Kidney glomerular epithelial cell (primary cell): ENCODE results near the gene ERMP1.
"Not testable (repeated sequence)": the region's sequence is repeated elsewhere in the genome, so short reads cannot be mapped to it uniquely, and the experiment has no call there.

Source experiments
- DNase-seq: peaks from one replicate; lab custom pipeline; 2025; lab: John Stamatoyannopoulos, UW

ERMP1 gene, protein sequence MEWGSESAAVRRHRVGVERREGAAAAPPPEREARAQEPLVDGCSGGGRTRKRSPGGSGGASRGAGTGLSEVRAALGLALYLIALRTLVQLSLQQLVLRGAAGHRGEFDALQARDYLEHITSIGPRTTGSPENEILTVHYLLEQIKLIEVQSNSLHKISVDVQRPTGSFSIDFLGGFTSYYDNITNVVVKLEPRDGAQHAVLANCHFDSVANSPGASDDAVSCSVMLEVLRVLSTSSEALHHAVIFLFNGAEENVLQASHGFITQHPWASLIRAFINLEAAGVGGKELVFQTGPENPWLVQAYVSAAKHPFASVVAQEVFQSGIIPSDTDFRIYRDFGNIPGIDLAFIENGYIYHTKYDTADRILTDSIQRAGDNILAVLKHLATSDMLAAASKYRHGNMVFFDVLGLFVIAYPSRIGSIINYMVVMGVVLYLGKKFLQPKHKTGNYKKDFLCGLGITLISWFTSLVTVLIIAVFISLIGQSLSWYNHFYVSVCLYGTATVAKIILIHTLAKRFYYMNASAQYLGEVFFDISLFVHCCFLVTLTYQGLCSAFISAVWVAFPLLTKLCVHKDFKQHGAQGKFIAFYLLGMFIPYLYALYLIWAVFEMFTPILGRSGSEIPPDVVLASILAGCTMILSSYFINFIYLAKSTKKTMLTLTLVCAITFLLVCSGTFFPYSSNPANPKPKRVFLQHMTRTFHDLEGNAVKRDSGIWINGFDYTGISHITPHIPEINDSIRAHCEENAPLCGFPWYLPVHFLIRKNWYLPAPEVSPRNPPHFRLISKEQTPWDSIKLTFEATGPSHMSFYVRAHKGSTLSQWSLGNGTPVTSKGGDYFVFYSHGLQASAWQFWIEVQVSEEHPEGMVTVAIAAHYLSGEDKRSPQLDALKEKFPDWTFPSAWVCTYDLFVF

DNA sequence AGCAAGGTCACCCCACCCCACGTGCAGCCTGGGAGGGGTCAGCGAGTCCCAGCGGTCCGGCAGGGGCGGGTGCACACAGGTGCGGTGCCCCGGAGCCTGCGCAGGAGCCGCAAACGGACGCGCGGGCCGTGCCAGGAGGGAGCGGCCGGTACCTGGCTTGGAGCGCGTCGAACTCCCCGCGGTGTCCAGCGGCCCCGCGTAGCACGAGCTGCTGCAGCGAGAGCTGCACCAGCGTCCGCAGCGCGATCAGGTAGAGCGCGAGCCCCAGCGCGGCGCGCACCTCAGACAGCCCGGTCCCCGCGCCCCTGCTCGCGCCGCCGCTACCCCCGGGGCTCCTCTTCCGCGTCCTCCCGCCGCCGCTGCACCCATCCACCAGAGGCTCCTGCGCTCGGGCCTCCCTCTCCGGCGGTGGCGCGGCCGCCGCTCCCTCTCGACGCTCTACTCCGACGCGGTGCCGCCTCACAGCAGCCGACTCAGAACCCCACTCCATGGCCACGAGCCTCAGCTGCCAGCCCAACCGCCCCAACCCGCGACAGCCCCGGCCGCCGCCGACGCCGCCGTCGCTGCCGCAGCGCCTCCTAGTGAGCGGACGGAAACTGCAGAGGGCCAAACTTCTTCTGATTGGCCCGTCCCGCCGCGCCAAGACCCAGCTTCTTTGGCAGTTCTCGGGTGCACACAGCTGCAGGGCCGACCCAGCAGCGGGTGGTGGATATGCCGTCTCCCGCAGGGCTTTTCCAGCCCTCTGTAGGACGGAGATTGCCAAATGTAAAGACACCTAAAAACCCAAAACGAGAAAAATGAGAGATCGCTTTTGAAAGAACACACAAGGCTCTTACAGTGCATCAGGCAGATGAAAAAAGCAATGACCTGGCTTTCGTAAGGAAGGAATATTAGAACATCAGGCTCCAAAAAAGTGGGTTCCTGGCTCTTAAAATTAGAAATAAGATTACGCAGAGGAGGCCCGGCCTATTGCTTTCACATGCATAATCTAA, at the start of gene ERMP1:
Gene ERMP1 (minus strand): TSS at position 580 of the 992 bp plus-strand sequence. CDS start 90 bp downstream, at position 490.
- DNase-seq, result peak; percentile 68

DNA sequence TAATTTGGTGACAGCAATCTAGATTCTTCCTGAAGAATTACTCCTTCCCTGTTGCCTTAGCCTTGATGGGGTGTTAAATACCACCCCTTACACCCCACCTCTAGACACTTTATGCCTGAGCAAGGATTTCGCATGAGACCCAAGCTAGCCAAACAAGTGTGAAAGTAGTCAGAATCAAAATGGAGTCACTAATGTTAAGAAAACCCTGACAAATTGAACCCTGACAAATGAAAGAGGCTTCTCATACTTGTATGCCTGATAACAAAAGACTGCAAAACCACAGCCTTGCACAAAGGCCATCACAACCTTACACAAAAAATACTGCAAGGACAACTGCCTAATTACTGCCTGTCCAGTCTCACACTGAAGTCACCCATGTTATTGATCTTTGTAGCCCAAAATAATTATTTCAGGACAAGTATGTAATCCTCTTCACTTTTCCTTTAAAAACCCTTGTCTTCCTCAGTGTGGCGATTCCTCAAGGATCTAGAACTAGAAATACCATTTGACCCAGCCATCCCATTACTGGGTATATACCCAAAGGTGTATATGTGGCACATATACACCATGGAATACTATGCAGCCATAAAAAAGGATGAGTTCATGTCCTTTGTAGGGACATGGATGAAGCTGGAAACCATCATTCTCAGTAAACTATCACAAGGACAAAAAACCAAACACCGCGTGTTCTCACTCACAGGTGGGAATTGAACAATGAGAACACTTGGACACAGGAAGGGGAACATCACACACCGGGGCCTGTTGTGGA, 49.5 kb upstream of the ERMP1 start:
- not testable (repeated sequence) for DNase-seq

DNA sequence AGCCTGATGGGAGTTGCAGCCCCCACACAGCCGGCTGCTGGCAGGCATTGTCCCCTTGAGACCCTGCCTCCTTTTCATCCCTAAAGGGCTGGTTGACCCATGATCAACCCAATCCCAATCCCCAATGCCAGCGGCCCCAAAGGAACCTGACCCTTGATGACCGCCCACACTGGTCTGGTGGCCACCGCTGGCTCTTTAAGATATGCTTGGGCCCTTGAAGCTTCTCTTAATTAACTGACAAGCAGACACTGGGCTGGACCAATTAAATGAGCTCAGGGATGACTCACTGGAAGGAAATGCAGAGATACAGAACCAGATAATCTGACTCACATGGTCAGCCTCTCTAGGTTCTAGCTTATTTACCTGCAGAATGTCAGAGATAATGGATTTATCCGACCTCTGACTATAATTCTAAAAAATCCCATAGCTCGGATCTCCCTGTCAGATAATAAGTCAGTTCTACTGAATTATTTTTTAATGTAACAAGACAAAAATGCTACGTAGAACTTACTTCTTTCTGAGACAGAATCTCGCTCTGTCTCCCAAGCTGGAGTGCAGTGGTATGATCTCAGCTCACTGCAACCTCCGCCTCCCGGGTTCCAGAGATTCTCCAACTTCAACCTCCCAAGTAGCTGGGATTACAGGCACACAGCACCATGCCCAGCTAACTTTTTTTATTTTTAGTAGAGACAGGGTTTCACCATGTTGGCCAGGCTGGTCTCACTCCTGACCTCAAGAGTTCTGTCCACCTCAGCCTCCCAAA, 46.7 kb upstream of the ERMP1 start:
- peak; percentile 89 for DNase-seq

DNA sequence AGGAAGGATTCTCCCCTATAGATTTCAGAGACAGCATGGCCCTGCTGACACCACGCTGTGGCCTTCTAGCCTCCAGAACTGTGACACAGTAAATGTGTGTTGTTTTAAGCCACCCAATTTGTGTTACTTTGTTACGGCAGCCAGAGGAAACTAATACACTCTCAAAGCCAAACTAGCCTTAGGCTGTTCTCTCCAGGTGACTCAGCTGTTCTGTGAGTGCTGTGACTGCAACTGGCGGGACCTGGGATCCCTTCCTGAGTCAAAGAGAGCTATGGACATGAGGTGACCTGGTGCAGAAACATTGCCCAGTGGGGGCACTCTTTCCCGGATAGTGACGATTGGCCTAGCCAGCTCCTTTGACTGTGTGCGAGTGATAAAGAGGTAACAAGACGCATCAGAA, 43.8 kb upstream of the ERMP1 start:
- no peak for DNase-seq

DNA sequence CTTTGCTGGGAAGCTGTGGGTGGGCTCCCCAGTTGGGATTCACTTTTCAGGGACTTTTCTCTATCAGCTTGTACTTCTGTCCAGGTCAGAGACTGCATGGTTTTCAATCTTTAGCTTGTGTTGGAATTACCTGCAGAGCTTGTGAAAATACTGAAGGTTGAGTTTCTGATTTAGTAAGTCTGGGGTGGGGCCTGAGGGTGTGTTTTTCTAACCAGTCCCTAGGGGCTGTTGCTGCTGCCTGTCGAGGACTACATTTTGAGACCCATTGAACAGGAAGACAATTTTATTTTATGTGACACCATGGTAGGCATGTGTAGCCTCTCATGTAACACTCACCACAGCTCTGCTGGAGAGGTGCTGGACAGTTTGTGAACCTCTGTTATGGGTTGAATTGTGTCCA, 43.1 kb upstream of the ERMP1 start:
- DNase-seq, result no peak

DNA sequence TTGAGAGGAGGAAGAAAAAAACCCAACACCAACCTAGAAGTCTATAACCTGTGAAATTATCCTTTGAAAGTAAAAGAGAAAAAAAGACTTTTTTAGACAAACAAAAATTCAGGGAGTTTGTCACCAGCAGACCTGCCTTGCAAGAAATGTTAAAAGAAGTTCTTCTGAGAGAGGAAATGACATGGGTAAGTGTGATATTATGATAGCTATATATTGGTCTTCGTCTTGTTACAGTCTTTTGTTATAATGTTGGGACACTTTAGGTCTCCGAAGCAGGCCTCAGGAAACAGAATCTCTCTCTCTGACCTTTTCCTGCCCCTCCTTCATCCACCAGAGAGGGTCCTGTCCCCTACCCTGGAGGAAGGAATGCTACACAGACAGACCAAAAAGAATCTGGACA, 41.1 kb upstream of the ERMP1 start:
- no peak for DNase-seq

DNA sequence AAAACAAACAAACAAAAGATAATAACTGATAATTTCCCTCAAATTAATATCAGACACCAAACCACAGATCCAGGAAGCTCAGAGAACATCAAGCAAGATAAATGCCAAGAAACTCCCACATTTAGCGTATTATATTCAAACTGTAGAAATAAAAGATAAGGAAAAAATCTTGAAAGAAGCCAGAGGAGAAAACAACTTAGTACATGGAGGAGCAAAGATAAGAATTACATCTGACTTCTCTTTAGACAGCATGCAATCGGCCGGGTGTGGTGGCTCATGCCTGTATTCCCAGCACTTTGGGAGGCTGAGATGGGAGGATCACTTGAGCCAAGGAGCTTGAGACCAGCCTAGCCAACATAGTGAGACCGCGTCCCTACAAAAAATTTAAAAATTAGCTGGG, 40.5 kb upstream of the ERMP1 start:
- DNase-seq, result no peak

DNA sequence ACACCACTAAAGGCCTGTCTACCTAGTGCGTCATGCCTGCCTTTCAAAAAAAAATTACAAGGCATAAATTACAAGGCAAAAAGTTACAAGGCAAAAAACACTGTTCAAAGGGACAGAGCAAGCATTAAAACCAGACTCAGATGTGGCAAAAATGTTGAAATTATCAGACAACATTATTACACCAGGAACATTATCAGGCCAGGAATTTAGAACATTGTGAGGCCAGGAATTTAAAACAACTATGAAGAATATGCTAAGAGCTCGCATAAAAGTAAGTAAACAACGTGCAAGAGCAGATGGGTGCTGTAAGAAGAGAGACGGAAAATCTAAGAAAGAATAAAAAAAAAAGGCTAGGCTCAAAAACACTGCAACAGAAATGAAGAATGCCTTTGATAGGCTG, 39.6 kb upstream of the ERMP1 start:
- no peak for DNase-seq

DNA sequence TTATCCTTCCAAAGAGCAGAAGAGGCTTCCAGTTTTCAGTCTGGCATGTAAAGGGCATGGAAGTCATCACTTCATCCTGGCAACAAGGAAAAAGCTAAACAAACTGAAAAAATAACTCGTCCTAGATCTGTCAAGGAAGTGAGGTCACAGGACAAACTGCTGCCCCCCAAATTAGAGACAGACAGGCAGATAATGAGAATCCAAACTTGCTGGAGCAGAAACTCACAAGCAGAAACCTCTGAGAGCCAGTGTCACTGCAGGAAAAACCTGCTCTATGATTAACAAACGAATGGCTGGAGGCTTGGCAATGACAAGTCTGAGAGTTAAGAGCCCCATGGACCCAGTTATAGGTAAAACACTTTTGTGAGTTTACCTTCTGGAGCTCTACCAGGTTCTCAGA, 38.9 kb upstream of the ERMP1 start:
- DNase-seq, result no peak

DNA sequence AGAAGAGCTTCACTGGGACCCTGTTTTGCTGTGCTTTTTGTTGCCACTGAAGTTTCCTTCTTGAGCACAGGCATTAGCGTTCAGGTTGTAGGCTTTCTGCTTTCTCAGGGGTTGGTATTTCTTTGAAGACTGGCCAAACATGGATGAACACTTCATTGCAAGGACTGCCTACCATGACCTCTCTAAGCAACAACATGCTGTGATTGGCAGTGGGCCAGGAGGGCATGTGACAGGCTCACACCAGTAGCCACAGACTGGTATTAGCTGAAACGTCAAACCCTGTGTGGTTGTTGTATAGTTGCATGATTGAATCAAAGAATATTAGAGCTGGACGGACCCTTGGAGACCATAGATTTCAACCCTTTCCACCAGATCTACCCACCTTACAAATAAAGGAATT, 37.8 kb upstream of the ERMP1 start:
- no peak for DNase-seq

DNA sequence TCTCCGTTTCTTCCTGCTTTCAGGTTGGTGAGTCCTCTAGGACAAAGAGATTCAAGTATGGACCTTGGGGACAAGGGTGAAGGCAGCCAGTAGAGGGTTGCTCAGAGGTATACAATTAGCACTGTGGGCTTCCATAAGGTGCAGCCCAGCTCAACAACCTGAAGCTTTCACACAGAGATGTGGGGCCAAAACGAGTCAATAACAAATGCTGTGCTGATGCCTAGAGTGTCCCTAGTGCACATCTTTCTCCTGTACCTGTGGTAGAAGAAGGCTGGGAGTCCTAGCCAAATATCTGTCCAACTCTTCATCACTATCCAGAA, 37.1 kb upstream of the ERMP1 start:
- DNase-seq, result no peak

DNA sequence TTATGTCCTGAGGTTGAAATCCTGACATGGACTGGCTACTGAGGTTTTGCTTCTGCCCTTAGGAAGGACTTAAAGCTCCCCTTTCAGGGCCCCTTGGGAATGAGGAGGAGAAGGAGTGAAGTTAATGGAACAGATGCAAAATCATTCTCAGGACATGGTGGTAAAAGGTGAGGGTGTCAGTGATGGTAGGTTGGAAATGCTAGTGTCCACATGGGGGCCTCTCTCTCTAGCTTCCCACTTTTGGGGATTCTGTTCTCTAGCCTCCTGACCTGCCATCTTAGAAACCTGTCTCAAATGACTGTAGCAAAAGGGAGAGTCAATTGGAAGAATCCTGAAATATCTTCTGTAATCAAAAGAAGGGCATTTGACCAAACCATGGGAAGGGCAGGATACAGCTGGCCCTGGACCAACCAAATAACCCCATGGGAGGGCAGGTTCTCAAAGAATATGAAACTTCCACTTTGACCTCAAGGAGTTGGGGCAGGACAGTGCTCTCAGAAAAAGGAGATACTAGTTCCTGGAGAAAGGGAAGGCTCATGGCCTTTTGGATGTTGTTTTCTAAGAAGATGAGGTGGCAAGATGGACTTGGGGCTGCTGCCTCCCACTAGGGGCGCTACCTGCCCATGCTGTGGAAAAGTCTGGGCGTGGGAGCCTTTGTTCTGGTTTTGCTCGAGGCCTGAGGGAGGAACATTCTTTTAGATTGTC, 36.5 kb upstream of the ERMP1 start:
- no peak for DNase-seq

DNA sequence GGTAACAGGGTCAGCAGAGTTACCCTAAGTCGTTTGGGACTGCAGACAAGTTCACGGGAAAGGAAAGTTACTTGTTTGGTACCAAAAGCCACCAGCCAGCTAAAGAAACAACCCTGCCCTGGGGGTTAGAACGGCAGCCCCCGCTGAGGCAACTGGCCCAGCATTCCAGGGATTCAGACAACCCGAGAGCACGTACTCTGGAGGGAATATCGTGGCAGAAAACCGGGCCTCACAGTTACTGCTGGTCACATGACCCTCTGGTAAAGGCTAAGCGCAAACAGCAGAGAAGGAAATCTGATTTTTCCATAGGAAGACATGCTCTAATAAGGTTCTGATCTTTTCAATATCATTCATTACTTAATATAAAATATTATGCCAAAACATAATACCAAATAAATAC, 35.3 kb upstream of the ERMP1 start:
- DNase-seq, result no peak

DNA sequence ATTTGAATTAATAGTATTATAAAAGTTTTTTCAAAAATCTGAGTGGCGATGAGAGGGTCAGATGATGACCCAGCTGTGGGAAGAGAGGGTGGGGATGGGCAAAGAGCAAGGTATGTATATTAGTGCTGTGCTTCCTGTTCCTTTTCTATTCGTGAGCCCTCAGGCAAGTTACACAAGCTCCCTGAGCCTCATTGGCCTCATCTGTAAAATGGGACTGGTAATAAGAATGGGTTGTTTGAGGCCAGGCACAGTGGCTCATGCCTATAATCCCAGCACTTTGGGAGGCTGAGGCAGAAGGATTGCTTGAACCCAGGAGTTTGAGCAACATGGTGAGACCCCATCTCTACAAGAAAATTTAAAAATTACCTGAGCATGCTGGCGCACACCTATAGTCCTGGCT, 33.8 kb upstream of the ERMP1 start:
- DNase-seq, result no peak

DNA sequence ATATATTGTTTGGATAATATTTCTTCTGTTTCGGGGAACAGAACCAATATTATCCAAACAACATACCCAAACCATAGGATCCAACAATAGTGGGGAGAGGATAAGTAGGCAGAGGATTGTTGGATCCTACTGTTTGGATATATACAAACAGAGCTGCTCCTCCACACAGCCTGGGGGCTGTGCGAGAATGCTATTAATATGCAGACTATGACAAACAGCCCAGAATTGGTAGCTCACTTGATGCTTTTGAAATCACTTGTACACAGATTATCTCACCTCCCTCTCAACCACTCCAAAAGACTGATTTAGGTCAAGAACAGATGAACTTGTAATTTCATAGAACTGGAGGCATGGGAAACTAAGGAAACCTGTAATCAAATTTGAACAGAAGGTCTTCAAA, 33.4 kb upstream of the ERMP1 start:
- no peak for DNase-seq

DNA sequence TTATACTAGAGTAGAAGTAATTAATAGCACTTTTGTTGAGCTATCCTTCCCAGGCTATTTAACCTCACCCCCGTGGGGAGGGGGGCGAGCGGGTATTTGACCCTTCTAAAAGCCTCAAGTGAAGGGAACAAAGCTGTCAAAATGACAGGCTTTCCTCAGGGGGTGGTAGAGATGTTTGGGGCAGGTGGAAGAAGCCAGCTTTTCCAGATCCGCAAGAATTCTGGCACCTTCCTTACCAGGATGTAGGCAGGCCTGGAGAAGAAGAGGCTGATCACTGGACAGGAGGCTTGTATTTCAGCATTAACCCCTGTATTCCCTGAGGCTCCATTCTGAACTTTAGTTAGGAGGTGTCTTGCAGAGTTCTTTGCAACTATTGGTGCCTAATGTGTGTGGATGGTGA, 31.5 kb upstream of the ERMP1 start:
- DNase-seq, result no peak

DNA sequence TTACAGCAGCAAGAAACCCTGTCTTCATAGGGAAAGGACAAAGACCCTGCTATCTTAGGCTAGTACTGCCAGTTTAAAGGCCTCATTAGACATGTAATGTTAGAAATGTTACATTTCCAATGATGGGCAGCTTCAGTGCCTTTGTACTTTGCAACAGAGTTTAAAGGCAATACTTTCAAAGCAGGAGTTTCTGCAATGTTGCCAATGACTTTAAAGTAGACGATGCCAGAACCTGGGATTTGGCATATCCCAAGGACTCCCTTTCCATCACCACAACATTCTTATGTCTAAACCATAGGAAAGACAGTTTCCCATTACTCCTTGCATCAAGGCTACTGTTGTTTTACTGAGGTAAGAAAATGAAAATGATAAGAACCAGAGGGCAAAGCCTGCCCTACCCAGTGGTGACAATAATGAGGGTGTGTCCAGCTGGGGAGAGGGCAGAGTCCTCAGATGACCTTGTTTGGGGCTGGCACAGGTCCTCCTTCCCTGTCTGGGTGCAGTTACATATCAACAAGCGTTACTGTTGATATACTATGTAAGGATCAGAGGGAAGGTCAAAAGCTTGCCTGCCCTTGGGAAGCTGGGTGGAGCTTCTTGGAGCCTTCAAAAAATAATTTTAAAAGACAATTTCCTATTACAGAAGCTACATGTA, 30.3 kb upstream of the ERMP1 start:
- no peak for DNase-seq

DNA sequence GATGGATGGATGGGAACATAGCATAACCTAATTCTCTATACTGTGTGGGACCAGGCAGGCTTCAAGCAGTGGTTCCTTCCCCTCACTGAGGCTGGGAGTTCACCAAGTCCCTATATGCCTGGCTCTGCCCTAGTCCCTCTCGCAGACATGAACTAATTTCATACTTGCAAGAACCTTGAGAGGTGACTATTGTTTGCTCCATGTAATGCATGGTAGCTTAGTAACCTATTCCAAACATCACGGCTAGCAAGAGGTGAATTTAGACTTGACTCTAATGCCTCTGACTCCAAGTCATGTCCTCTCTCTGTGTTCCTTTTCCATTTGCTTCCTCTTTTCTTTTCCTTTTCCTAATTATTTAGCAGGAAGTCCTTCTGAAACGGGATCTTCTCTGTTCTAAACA, 25.9 kb upstream of the ERMP1 start:
- no peak for DNase-seq

DNA sequence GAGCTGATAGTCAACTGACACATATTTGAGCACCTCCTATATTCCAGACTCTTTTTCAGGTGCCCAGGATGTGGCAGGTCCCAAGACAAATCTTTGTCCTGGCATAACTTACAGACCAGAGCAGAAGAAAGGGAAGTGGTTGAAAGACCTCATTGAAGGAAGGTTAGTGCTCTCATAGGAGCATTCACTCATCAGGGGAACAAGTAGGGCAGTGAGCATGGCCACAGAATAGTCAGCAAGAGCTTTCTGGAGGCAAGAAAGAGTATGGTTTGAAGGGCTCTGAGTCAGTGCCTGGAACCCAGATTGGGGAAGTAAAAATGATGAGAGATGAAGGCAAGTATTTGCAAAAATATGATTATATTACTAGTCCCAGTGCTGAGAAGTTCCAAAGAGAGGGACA, 25.0 kb upstream of the ERMP1 start:
- no peak for DNase-seq
